ENCODE measurements around the gene SP7. TPM values are rescaled to one million over a fixed set of nuclear protein-coding genes. Genes with fewer than 3 reads are reported as not detected.
A peak's percentile ranks its signal among the peaks of the same experiment; 100 is the strongest.

Gene SP7
- total and polyA plus RNA-seq, 10 of the 15 experiments (the other 5 are each of a cell fraction or from before 2014, with no cell fraction given), result 0.05 to 0.11 TPM; not detected in 8

GRCh38 chr12:53379389-53380103 is 43.4 kb upstream of the SP7 start (continued):
- TF ChIP-seq, protein P1, sequence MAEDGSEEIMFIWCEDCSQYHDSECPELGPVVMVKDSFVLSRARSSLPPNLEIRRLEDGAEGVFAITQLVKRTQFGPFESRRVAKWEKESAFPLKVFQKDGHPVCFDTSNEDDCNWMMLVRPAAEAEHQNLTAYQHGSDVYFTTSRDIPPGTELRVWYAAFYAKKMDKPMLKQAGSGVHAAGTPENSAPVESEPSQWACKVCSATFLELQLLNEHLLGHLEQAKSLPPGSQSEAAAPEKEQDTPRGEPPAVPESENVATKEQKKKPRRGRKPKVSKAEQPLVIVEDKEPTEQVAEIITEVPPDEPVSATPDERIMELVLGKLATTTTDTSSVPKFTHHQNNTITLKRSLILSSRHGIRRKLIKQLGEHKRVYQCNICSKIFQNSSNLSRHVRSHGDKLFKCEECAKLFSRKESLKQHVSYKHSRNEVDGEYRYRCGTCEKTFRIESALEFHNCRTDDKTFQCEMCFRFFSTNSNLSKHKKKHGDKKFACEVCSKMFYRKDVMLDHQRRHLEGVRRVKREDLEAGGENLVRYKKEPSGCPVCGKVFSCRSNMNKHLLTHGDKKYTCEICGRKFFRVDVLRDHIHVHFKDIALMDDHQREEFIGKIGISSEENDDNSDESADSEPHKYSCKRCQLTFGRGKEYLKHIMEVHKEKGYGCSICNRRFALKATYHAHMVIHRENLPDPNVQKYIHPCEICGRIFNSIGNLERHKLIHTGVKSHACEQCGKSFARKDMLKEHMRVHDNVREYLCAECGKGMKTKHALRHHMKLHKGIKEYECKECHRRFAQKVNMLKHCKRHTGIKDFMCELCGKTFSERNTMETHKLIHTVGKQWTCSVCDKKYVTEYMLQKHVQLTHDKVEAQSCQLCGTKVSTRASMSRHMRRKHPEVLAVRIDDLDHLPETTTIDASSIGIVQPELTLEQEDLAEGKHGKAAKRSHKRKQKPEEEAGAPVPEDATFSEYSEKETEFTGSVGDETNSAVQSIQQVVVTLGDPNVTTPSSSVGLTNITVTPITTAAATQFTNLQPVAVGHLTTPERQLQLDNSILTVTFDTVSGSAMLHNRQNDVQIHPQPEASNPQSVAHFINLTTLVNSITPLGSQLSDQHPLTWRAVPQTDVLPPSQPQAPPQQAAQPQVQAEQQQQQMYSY (CRISPR knock-in tag; IDR thresholded peaks at IDR 0.05), result no peak
- TF ChIP-seq E2F4 (IDR thresholded peaks at IDR 0.05; ENCODE audit: low read depth, low read length) (peak; percentile 62; the same call in 1 of the 2 replicates), CREB1 (IDR thresholded peaks at IDR 0.05; ENCODE audit: low read depth) (peak; percentile 91), KLF5 (IDR thresholded peaks at IDR 0.05; ENCODE audit: partially characterized antibody) (peak; percentile 98), BMI1 (IDR thresholded peaks at IDR 0.05; ENCODE audit: borderline replicate concordance) (no peak), SUZ12 (IDR thresholded peaks at IDR 0.05; ENCODE audit: unreplicated experiment) (no peak), ASH2L (IDR thresholded peaks at IDR 0.05; ENCODE audit: borderline replicate concordance, low read depth) (no peak), SPI1 (IDR thresholded peaks at IDR 0.05; ENCODE audit: borderline replicate concordance, insufficient read depth, low read depth, low read length) (peak; percentile 10; the same call in 1 of the 2 replicates), ZBTB4 (CRISPR knock-in tag; IDR thresholded peaks at IDR 0.05) (no peak), TCF7 (IDR thresholded peaks at IDR 0.05; ENCODE audit: borderline replicate concordance) (no peak), HDAC2 (IDR thresholded peaks at IDR 0.05) (no peak), MAX (IDR thresholded peaks at IDR 0.05; ENCODE audit: low read depth, low read length) (0 out of 2 replicates have a peak, but pooled peaks have one; percentile 10), PAX8 (IDR thresholded peaks at IDR 0.05) (no peak), DPF2 (IDR thresholded peaks at IDR 0.05) (peak; percentile 100), HSF1 (IDR thresholded peaks at IDR 0.05; ENCODE audit: low read depth, low read length) (no peak), BRCA1 (IDR thresholded peaks at IDR 0.05; ENCODE audit: low read depth, low read length) (peak; percentile 27; the same call in 1 of the 2 replicates), JUNB (IDR thresholded peaks at IDR 0.05) (no peak), SMC3 (IDR thresholded peaks at IDR 0.05; ENCODE audit: borderline replicate concordance, low read length) (no peak), ZBED1 (IDR thresholded peaks at IDR 0.05; ENCODE audit: borderline replicate concordance) (no peak)
